OCI-LY7 (cell line): ENCODE data around the gene MOB3B. TPM values are rescaled to one million over a fixed set of nuclear protein-coding genes. Genes with fewer than 3 reads are reported as not detected.
"Not testable (repeated sequence)": the region's sequence is repeated elsewhere in the genome, so short reads cannot be mapped to it uniquely, and the experiment has no call there.

Experiments used
- BruUV-seq: library from RNA; stranded (reverse); fragments of 400-500 nt; replicated peaks from 2 replicates; lab custom pipeline; 2021; lab: Mats Ljungman, UMichigan
- CTCF ChIA-PET: fragments of 300-600 bp; sonication (Branson Sonifier 250); formaldehyde crosslinking; loops from one replicate; lab custom pipeline; 2022; ENCODE audit warnings: antibody characterized with exemption; ENCODE audit not compliant: unreplicated experiment; lab: Charles Lee
- POLR2A ChIA-PET: fragments of 300-600 bp; sonication (Branson Sonifier 250); formaldehyde crosslinking; loops from one replicate; lab custom pipeline; 2022; ENCODE audit warnings: antibody characterized with exemption; lab: Charles Lee
- DNase-seq: peaks from one replicate; pipeline ENCODE4 v3.0.0-alpha.2; 2015; ENCODE audit warnings: low spot score
- H2AFZ ChIP-seq: fragments of 200-600 bp; sonication (generic), shearing (Covaris generic); 2 replicates; pipeline ENCODE4 v1.6.1; 2014; ENCODE audit warnings: mild to moderate bottlenecking, antibody characterized with exemption, low read length, moderate library complexity
- H3K27ac ChIP-seq: fragments of 200-600 bp; sonication (generic); 2 replicates; pipeline ENCODE4 v1.5.1; 2014; ENCODE audit warnings: mixed run types, low read depth, mild to moderate bottlenecking, moderate library complexity, low read length, inconsistent platforms; ENCODE audit not compliant: poor library complexity, severe bottlenecking
- H3K36me3 ChIP-seq: fragments of 200-600 bp; sonication (generic); 2 replicates; pipeline ENCODE4 v1.6.1; 2014; ENCODE audit warnings: mild to moderate bottlenecking, antibody characterized with exemption, low read length, moderate library complexity, mixed read lengths; ENCODE audit not compliant: insufficient read depth
- H3K4me1 ChIP-seq: fragments of 200-600 bp; sonication (generic); 2 replicates; pipeline ENCODE4 v1.5.1; 2014; ENCODE audit warnings: mild to moderate bottlenecking, low read length; ENCODE audit not compliant: insufficient read depth, poor library complexity, severe bottlenecking
- H3K4me2 ChIP-seq: fragments of 200-600 bp; sonication (generic); 2 replicates; pipeline ENCODE4 v1.6.1; 2014; ENCODE audit warnings: mild to moderate bottlenecking, low read length
- H3K4me3 ChIP-seq: fragments of 200-600 bp; sonication (generic); 2 replicates; pipeline ENCODE4 v1.5.1; 2014; ENCODE audit warnings: mild to moderate bottlenecking, low read depth, low read length; ENCODE audit not compliant: poor library complexity, severe bottlenecking
- H3K79me2 ChIP-seq: fragments of 200-600 bp; sonication (generic); 2 replicates; pipeline ENCODE4 v1.6.1; 2016; ENCODE audit warnings: low read depth, mild to moderate bottlenecking, low read length, moderate library complexity, mixed read lengths; ENCODE audit not compliant: insufficient read depth
- H3K9me2 ChIP-seq: fragments of 200-600 bp; sonication (generic); 2 replicates; pipeline ENCODE4 v1.6.1; 2016; ENCODE audit warnings: mild to moderate bottlenecking, low read length, mixed read lengths; ENCODE audit not compliant: insufficient read depth
- H3K9me3 ChIP-seq: fragments of 200-600 bp; sonication (generic); 2 replicates; pipeline ENCODE4 v1.6.1; 2014; ENCODE audit warnings: mild to moderate bottlenecking, mixed run types, low read length, mixed read lengths
- H4K20me1 ChIP-seq: fragments of 200-600 bp; sonication (generic); 2 replicates; pipeline ENCODE4 v1.6.1; 2014; ENCODE audit warnings: mild to moderate bottlenecking, antibody characterized with exemption, low read length, moderate library complexity, mixed read lengths; ENCODE audit not compliant: insufficient read depth
- CTCF ChIP-seq: fragments of 200-600 bp; sonication (generic); conservative IDR thresholded peaks from 2 replicates; pipeline ENCODE4 v1.5.1; 2014; ENCODE audit warnings: mild to moderate bottlenecking, antibody characterized with exemption, low read length, moderate library complexity, mixed read lengths
- EZH2phosphoT487 ChIP-seq: fragments of 200-600 bp; sonication (generic); IDR thresholded peaks from 2 replicates; pipeline ENCODE4 v1.6.1; 2018; ENCODE audit warnings: low read depth, borderline replicate concordance, mild to moderate bottlenecking, mixed run types, antibody characterized with exemption, low read length, moderate library complexity, mixed read lengths
- intact Hi-C: fragments of 100-400 bp; cut with micrococcal nuclease; formaldehyde crosslinking; loops from one replicate; pipeline ENCODE4 v1.10.0; 2022; ENCODE audit not compliant: unreplicated experiment
- total RNA-seq, 2 experiments: library from RNA; depleted of rRNA in 1 of 2; stranded (reverse); fragments of >200 nt in 1 of 2; shearing (Covaris generic) in 1 of 2; gene quantifications; 2 replicates each; pipeline ENCODE4 v1.2.3, GENCODE V29; 2014 to 2022

Gene MOB3B
- total RNA-seq, 2 experiments from 2014 or later: 0.04 TPM; not detected in 1

GRCh38 chr9:27450752-27451151, 78.9 kb downstream of the MOB3B start:
- intact Hi-C loops: no loop called here
- Histone ChIP-seq H3K27ac (no peak overlapping the region), H3K4me2 (no peak overlapping the region), H3K9me2 (no peaks in the 10 kb centered on the region), H4K20me1 (no peaks in the 10 kb centered on the region), H2AFZ (no peak overlapping the region), H3K9me3 (no peaks in the 10 kb centered on the region), H3K4me3 (no peak overlapping the region), H3K4me1 (no peaks in the 10 kb centered on the region), H3K79me2 (no peaks in the 10 kb centered on the region), H3K36me3 (no peaks in the 10 kb centered on the region)
- BruUV-seq: no TSS peak
- ChIA-PET POLR2A (interaction anchor here (0.6 to 1.6 kb wide), 4 partner anchors 8 to 39 kb away, joined by 3 to 6 read pairs (median 4); no protein-coding TSS in a partner anchor), CTCF (no interaction called here)
- no peak for DNase-seq
- TF ChIP-seq CTCF: no peak
- no peak for TF ChIP-seq EZH2phosphoT487

GRCh38 chr9:27448356-27448755, 81.3 kb downstream of the MOB3B start:
- H4K20me1 ChIP-seq, H3K4me3 ChIP-seq, H3K9me3 ChIP-seq, H2AFZ ChIP-seq, H3K36me3 ChIP-seq, intact Hi-C loops, H3K4me2 ChIP-seq, DNase-seq, H3K27ac ChIP-seq, H3K9me2 ChIP-seq, CTCF ChIA-PET, POLR2A ChIA-PET, H3K79me2 ChIP-seq, BruUV-seq, H3K4me1 ChIP-seq: not testable (repeated sequence)

- no peak for TF ChIP-seq EZH2phosphoT487
- no peak for TF ChIP-seq CTCF
- POLR2A ChIA-PET: no interaction called here
Measured at GRCh38 chr9:27447031-27447683, 82.5 kb downstream of the MOB3B start.

More at GRCh38 chr9:27447031-27447683, 82.5 kb downstream of the MOB3B start:
- Histone ChIP-seq H3K9me2 (no peaks in the 10 kb centered on the region), H3K4me3 (no peak overlapping the region), H2AFZ (no peak overlapping the region), H3K79me2 (no peaks in the 10 kb centered on the region), H4K20me1 (no peaks in the 10 kb centered on the region), H3K4me1 (no peaks in the 10 kb centered on the region), H3K27ac (no peak overlapping the region), H3K9me3 (no peaks in the 10 kb centered on the region), H3K36me3 (no peaks in the 10 kb centered on the region), H3K4me2 (no peak overlapping the region)
- CTCF ChIA-PET: no interaction called here
- intact Hi-C loops: no loop called here
- DNase-seq: no peak
- BruUV-seq: no TSS peak
